A673 (cell line): ENCODE data around the gene ANP32A. TPM values are rescaled to one million over a fixed set of nuclear protein-coding genes. Genes with fewer than 3 reads are reported as not detected.

Source experiments
- BruUV-seq: library from RNA; stranded (reverse); fragments of 400-500 nt; replicated peaks from 2 replicates; lab custom pipeline; 2021; lab: Mats Ljungman, UMichigan
- CTCF ChIA-PET: fragments of 300-600 bp; sonication (Branson Sonifier 250); formaldehyde crosslinking; loops from one replicate; lab custom pipeline; 2022; ENCODE audit warnings: antibody characterized with exemption; lab: Charles Lee
- POLR2A ChIA-PET: fragments of 300-600 bp; sonication (Branson Sonifier 250); formaldehyde crosslinking; loops from one replicate; lab custom pipeline; 2022; ENCODE audit warnings: antibody characterized with exemption; ENCODE audit not compliant: low non-redundant PET; lab: Charles Lee
- DNase-seq: peaks from one replicate; pipeline ENCODE4 v3.0.0-alpha.2; 2015; ENCODE audit warnings: low spot score
- H3K27ac ChIP-seq: fragments of 200-600 bp; sonication (generic); 2 replicates; pipeline ENCODE4 v1.5.1; 2016; ENCODE audit warnings: mixed run types, low read depth, mild to moderate bottlenecking, mixed read lengths, antibody characterized with exemption, low read length; ENCODE audit not compliant: poor library complexity, severe bottlenecking
- H3K27me3 ChIP-seq: fragments of 200-600 bp; sonication (generic); replicated peaks from 2 replicates; pipeline ENCODE4 v1.6.1; 2017; ENCODE audit warnings: mixed run types, low read depth, mild to moderate bottlenecking, mixed read lengths, antibody characterized with exemption, low read length; ENCODE audit not compliant: insufficient read depth, poor library complexity
- H3K36me3 ChIP-seq: fragments of 200-600 bp; sonication (generic); 2 replicates; pipeline ENCODE4 v1.6.1; 2016; ENCODE audit warnings: mixed run types, mild to moderate bottlenecking, mixed read lengths, antibody characterized with exemption, low read length; ENCODE audit not compliant: insufficient read depth, poor library complexity, severe bottlenecking
- H3K4me1 ChIP-seq: fragments of 200-600 bp; sonication (generic); 2 replicates; pipeline ENCODE4 v1.6.1; 2017; ENCODE audit warnings: mixed run types, mild to moderate bottlenecking, mixed read lengths, antibody characterized with exemption, low read length; ENCODE audit not compliant: insufficient read depth, poor library complexity, severe bottlenecking
- H3K4me3 ChIP-seq: fragments of 200-600 bp; sonication (generic); 2 replicates; pipeline ENCODE4 v1.5.1; 2016; ENCODE audit warnings: low read depth, mixed run types, mild to moderate bottlenecking, mixed read lengths, low read length; ENCODE audit not compliant: poor library complexity, severe bottlenecking
- H3K9me3 ChIP-seq: fragments of 200-600 bp; sonication (generic); 2 replicates; pipeline ENCODE4 v1.6.1; 2016; ENCODE audit warnings: mixed run types, low read depth, mild to moderate bottlenecking, mixed read lengths, antibody characterized with exemption, low read length; ENCODE audit not compliant: poor library complexity, severe bottlenecking
- EZH2 ChIP-seq: fragments of 200-600 bp; sonication (generic); IDR thresholded peaks from 2 replicates; pipeline ENCODE4 v1.6.1; 2017; ENCODE audit warnings: borderline replicate concordance, low read depth, mild to moderate bottlenecking, mixed read lengths, antibody characterized with exemption, low read length; ENCODE audit not compliant: poor library complexity, severe bottlenecking
- intact Hi-C: fragments of 100-400 bp; cut with micrococcal nuclease; formaldehyde crosslinking; loops from one replicate; pipeline ENCODE4 v1.10.0; 2022; ENCODE audit not compliant: unreplicated experiment
- microRNA-seq: library from miRNA; unstranded; fragments of <30 nt; microRNA quantifications from one replicate; pipeline ENCODE4 v1.2.0, GENCODE V29; 2021
- total RNA-seq: library from RNA; stranded (reverse); gene quantifications from 2 replicates; pipeline ENCODE4 v1.2.3, GENCODE V29; 2021
- TF ChIP-seq, protein P1 (sequence below): fragments of 300-800, 200-600 bp; sonication (generic); conservative IDR thresholded peaks from 2 replicates; pipeline ENCODE4 v1.5.1; 2017; ENCODE audit warnings: low read depth, mild to moderate bottlenecking, antibody characterized with exemption, low read length, moderate library complexity, mixed read lengths

ANP32A gene
- total RNA-seq, 1 experiment from 2014 or later = 331 TPM

DNA sequence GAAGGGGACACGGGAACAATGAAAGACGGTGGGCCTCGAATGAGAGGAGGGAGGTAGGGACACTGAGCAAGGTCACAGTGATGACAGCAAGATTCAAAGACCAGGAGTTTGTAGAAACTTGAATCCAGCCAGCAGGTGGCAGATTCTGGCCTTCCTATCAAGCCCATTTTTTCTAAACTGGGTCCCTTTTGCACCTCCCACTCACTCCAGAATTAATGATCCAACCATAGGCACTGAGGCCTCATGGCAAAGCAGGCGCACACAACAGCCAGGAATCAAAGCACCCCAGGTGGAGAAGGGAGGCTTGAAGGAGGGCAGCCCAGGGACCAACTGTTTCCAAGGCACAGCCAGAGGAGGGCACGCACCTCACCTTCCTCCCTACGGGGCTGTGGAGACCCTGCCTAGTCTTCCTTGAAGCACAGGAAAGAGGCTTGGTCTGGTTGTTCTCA is 90.2 kb downstream of the ANP32A start:
- Histone ChIP-seq H3K27ac (no peak overlapping the region), H3K9me3 (no peaks in the 10 kb centered on the region), H3K4me1 (peaks cover 9% of the 10 kb centered on the region), H3K36me3 (no peaks in the 10 kb centered on the region), H3K27me3 (no peaks in the 10 kb centered on the region), H3K4me3 (no peak overlapping the region)
- POLR2A ChIA-PET = no interaction called here
- TF ChIP-seq, protein P1, sequence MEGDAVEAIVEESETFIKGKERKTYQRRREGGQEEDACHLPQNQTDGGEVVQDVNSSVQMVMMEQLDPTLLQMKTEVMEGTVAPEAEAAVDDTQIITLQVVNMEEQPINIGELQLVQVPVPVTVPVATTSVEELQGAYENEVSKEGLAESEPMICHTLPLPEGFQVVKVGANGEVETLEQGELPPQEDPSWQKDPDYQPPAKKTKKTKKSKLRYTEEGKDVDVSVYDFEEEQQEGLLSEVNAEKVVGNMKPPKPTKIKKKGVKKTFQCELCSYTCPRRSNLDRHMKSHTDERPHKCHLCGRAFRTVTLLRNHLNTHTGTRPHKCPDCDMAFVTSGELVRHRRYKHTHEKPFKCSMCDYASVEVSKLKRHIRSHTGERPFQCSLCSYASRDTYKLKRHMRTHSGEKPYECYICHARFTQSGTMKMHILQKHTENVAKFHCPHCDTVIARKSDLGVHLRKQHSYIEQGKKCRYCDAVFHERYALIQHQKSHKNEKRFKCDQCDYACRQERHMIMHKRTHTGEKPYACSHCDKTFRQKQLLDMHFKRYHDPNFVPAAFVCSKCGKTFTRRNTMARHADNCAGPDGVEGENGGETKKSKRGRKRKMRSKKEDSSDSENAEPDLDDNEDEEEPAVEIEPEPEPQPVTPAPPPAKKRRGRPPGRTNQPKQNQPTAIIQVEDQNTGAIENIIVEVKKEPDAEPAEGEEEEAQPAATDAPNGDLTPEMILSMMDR = peak; percentile 67
- TF ChIP-seq EZH2 = no peak
- CTCF ChIA-PET = interaction anchor here (1.9 kb wide), 1 partner anchor 145 kb away, joined by 9 read pairs; no protein-coding TSS in a partner anchor
- intact Hi-C loops = loop anchor here (1.0 to 5.0 kb wide), 2 partner anchors 145 to 192 kb away; no protein-coding TSS in a partner anchor
- peak; percentile 78 for DNase-seq
- no TSS peak for BruUV-seq

DNA sequence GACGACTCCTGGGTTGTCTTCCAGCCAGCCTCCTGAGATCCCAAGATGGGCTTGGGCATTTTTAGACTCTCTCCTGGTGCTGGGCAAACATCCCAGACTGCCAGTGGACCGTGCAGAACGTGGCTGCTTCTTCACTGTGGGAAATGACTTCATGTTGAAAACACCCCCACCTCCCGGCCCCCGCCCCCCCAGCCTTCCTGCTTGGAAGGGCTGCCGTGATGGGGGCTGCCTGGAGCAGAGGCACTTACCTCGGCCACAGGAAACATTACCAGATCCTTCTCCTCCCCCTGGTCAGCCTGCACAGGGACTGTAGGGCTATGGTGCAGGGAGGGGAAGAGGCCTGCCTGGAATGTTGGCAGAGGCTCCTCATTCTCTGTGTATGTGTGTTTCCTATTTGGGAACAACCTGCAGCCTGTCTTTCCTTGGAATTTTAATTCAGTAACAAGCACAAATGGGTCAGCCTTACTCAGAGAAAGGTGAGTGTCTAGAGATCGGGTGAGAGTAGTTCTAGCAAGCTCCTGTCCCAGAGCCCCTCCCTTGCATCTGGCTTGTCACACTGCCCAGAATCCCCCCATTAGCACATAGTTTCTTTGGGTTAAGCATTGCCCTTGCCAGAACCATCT is 90.8 kb downstream of the ANP32A start:
- H3K27ac ChIP-seq = no peak overlapping the region
- H3K27me3 ChIP-seq = no peaks in the 10 kb centered on the region
- no peak for DNase-seq
- ChIA-PET POLR2A (no interaction called here), CTCF (interaction anchor here (0.6 kb wide), 1 partner anchor 99 kb away, joined by 7 read pairs; no protein-coding TSS in a partner anchor)
- no peaks in the 10 kb centered on the region for H3K9me3 ChIP-seq
- H3K4me1 ChIP-seq = peaks cover 9% of the 10 kb centered on the region
- H3K36me3 ChIP-seq = no peaks in the 10 kb centered on the region
- TF ChIP-seq EZH2 = no peak
- TF ChIP-seq, protein P1 = no peak
- no peak overlapping the region for H3K4me3 ChIP-seq
- intact Hi-C loops = loop anchor here (1.0 to 5.0 kb wide), 2 partner anchors 145 to 192 kb away; no protein-coding TSS in a partner anchor
- no TSS peak for BruUV-seq

Small RNA genes lying within 50 kb of the gene (microRNA-seq; reads per million reads assigned to microRNA genes)
- not detected for gene MIR4312

Other genes starting within 250 kb of the ANP32A start
- gene CORO2B, start 241.9 kb downstream of the ANP32A start, total RNA-seq = 3.8 and 4.4 TPM in 2 replicates
- gene SPESP1, start 109.6 kb upstream of the ANP32A start, total RNA-seq = not detected in 2 replicates
- not detected in 2 replicates for gene NOX5, start 193.8 kb upstream of the ANP32A start, total RNA-seq